Activated CD8-positive, alpha-beta memory T cell treated with anti-CD3 and anti-CD28 coated beads for 48 hours (primary cell): ENCODE data around the gene TIMM44.
"Not testable (repeated sequence)": the region's sequence is repeated elsewhere in the genome, so short reads cannot be mapped to it uniquely, and the experiment has no call there.

Experiments
- DNase-seq, 3 experiments: peaks; one replicate each; pipeline ENCODE4 v3.0.0-alpha.2; 2020; ENCODE audit warnings: low read depth in 2 of 3, low spot score in 2 of 3

TIMM44 gene

DNA sequence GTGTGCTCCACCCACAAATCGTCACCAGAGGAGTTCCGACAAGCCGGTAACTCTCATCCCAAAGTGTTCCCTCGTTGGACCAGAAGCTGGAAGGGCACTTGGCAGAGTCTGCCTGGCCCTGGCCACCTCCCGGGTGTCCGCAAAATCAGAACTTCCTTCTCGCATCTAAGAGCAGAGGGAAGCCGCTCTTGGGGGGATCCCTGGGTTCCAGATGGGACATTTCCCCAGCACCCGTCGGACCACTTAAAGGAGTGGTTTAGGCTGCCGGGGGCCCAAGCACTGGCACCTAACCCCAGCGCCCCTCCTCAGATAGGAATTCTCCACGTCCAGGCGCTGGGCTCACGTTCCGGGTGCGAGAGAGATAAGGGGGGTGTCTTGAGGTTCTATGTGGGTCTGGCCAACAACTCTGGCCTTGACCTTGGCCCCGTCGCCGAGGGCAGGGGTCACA, 40.6 kb downstream of the TIMM44 start:
- no peak for DNase-seq

DNA sequence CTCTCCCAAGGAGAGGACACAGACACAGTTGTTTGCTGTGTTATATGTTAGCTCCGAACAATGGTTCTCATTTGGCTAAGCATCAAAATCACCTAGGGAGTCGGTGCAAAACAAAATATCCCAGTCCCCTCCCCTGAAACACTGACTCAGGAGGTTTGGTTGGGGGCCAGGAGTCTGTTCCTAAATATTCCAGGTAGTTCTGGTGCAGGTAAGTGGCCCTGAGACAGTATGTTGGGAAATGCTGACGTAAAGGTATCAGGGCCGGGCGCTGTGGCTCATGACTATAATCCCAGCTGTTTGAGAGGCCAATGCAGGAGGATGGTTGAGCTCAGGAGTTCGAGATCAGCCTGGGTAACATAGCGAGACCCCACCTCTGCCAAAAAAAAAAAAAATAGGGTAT, 42.1 kb downstream of the TIMM44 start:
- no peak for DNase-seq

DNA sequence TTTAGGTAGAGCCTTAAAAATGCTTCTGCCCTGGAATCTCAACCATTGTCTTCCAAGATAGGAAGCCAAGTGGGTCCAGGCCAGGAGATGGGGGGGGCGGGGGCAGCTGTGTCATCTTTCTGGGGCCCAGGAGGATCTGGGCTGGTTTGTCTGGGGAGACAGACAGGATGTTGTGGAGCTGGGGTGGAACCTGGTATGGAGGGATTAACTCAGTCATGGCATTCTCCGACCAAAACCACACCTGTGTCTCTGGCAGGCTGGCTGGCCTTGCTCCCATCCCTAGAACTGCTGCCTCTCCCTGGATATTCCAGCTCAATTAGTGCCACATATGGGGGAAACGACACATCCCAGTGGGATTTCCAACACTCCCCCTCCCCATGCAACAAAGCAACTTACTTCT, 42.5 kb downstream of the TIMM44 start:
- DNase-seq: no peak

DNA sequence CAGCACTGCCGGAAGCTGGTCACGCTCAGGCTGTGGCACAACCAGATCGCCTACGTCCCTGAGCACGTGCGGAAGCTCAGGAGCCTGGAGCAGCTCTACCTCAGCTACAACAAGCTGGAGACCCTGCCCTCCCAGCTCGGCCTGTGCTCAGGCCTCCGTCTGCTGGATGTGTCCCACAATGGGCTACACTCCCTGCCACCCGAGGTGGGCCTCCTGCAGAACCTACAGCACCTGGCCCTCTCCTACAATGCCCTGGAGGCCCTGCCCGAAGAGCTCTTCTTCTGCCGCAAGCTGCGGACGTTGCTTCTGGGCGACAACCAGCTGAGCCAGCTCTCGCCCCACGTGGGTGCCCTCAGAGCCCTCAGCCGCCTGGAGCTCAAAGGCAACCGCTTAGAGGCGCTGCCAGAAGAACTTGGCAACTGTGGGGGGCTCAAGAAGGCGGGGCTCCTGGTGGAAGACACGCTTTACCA, 43.0 kb downstream of the TIMM44 start:
- DNase-seq: no peak

DNA sequence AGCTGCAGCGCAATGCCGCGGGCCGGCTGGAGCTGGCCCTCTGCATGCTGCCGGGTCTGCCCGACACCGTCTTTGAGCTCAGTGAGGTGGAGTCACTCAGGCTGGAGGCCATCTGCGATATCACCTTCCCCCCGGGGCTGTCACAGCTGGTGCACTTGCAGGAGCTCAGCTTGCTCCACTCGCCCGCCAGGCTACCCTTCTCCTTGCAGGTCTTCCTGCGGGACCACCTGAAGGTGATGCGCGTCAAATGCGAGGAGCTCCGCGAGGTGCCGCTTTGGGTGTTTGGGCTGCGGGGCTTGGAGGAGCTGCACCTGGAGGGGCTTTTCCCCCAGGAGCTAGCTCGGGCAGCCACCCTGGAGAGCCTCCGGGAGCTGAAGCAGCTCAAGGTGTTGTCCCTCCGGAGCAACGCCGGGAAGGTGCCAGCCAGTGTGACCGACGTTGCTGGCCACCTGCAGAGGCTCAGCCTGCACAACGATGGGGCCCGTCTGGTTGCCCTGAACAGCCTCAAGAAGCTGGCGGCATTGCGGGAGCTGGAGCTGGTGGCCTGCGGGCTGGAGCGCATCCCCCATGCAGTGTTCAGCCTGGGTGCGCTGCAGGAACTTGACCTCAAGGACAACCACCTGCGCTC, 43.6 kb downstream of the TIMM44 start:
- no peak for DNase-seq

DNA sequence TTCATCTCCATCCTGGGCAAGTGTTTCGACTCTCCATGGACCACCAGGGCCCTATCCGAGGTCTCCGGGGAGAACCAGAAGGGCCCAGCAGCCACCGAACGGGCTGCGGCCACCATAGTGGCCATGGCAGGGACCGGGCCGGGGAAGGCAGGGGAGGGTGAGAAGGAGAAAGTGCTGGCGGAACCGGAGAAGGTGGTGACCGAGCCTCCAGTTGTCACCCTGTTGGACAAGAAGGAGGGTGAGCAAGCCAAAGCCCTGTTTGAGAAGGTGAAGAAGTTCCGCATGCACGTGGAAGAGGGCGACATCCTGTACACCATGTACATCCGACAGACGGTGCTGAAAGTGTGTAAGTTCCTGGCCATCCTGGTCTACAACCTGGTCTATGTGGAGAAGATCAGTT, 44.5 kb downstream of the TIMM44 start:
- DNase-seq: no peak

DNA sequence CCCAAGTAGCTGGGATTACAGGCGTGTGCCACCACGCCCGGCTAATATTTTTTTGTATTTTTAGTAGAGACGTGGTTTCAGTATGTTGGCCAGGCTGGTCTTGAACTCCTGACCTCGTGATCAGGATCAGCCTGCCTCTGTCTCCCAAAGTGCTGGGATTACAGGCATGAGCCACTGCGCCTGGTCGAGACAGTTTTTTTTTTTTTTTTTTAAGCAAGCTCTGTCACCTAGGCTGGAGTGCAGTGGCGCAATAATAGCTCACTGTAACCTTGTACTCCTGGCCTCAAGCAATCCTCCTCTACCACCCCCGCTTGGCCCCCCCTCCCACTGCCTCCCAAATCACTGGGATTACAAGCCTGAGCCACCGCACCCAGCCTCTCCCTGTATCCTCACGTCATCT, 46.2 kb downstream of the TIMM44 start:
- DNase-seq: no peak

DNA sequence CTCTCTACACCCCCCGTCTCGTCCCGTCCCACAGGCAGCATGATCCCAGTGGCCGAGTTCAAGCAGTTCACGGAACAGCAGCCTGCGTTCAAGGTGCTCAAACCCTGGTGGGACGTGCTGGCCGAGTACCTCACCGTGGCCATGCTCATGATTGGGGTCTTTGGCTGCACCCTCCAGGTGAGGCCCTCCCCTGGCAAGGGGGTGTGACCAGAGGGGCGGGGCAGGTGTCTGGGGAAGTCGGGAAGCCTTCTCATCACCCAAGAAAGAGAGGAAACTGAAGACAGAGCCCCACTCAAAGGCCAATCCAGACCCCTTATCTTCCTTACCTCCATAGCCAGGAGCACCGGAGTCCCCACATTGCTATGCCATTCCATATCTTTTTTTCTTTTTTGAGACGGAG, 47.9 kb downstream of the TIMM44 start:
- no peak for DNase-seq

DNA sequence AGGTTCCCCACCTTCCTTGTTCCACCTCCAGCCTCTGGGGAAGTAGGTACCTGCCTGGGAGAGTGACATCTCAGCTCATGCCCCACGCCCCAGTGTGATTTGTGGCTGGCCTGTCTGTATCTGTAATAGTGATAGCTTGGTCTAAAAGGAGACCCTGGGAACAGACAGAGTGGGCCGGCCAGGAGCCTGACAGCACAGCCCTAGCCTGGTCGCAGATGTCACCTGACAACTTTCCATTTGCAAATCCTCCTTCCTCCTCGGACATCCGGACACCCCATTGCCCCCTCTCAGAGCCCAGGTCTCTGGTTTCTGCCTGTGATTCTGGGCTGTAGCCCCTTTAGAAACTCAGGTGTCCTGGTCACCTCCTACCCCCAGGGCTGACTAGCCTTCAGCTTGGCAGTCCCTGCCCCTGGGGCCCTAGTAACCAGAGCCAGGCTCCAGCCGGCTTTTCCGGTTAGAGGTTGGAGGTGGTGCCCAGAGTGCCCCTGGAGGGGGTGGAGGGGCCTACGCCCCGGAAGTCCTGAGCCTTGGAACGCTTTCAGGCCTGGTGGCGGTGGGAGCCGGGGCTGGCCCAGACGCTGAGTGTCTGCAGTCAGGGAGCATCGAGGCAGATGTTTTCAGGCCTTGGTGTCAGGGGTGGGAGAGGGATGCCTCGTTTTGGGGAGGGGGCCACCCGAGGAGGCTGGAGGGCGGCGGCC, 48.7 kb downstream of the TIMM44 start:
- no peak for DNase-seq

DNA sequence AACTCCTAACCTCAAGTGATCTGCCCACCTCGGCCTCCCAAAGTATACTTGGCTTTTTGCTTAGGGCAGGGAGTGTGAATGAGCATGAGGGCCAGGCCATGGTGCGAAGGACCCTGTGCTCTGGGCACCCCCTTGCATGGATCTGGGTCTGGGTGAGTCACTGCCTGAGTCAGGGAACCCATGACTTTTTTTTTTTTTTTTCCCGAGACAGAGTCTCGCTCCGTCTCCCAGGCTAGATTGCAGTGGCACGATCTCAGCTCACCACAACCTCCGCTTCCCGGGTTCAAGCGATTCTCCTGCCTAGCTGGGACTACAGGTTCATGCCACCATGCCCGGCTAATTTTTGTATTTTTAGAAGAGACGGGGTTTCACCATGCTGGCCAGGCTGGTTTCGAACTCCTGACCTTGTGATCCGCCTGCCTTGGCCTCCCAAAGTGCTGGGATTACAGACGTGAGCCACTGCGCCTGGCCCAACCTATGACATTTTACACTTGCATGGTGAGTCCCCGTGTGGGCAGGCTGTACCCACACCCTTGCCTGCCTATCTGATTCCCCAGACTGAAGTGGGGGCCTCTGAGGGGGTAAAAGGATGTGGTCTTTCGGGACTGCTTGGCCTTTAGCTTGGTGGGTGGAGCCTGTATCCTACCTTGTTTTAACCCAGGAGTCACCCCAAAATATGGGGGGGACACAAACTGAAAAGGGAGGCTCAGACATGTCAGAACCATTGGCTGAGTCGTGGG, 49.9 kb downstream of the TIMM44 start:
- DNase-seq: not testable (repeated sequence)

DNA sequence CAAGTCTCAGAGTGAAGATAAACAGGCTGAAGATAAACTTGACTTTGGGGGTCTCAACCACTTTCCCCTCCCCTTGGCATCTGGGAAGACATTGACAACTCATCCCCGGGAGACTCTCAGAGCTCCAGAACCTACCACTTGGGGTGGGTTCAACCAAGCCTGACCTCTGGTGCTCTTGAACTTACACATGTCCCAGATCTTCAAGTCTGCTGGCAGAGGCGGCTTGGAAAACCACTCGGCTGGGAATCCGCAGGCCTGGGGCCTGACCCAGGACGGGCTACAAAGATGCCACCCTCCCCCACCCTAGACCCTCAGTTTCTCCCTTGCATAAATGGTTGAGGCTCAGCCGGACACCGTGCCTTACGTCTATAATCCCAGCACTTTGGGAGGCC, 54.6 kb downstream of the TIMM44 start:
- no peak for DNase-seq

DNA sequence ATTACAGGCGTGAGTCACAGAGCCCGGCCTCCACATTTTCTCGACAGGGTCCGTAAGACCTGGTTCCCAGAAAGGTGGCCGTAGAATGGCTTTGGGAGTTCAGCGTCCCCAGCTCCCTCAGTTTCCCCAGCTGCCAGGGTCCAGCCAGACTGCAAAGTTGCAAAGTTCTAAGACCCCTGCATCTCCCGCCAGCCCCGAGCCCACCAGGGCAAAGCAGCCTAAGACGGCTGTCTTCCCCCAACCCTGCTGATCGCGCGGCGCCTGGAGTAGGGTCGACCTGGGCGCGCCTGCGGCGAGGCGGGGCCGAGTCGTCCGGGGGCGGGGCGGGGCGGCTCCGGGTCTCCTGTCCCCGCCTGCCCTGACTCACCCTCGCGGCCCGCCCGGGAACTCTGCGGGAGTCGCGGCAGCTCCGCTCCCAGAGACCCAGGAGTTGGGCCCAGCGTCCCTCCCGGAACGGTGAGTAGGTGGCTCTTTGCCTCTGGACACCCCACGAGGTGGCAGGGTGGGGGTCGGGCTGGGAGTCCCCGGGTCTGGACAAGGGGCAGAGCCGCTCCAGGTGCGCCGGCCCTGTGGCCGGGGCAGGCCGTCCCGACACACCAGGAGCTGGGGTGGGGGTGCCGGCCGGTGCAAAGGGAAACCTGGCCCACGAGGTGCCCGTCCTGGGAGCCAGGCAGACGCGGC, 55.2 kb downstream of the TIMM44 start, which contains the start of gene LRRC8E:
Gene LRRC8E (plus strand): TSS at position 366 of the 681 bp plus-strand sequence. CDS start 7,094 bp downstream, outside the sequence.
- no peak for DNase-seq

DNA sequence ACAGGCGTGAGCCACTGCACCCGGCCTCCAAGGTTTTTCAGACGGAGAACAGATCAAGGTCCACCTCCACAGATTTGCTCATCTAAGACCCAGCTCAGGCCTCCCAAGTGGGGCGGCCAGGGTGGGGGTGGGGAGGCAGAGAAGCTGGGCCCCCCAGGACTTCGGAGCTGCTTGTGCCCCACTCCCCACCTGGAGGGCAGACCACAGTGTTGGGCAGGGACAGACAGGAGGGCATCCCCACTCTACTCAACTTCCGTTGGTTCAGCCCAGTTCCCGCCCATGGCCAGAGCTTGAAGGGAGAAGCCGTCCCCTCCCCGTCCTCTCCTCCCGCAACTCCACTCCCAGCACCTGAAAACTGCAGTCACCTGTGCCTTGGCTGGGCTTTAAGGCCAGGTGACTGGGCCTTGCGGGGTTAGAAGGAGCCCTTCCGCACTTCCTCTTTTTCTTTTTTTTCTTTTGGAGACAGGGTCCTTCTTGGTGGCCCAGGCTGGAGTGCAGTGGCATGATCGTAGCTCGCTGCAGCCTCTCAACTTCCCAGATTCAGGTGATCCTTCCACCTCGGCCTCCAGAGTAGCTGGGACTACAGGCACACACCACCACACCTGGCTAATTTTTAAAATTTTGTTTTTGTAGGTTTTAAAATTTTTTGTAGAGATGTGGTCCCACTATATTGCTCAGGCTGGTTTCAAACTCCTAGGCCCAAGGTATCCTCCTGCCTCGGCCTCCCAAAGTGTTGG, 55.9 kb downstream of the TIMM44 start:
- DNase-seq: no peak

DNA sequence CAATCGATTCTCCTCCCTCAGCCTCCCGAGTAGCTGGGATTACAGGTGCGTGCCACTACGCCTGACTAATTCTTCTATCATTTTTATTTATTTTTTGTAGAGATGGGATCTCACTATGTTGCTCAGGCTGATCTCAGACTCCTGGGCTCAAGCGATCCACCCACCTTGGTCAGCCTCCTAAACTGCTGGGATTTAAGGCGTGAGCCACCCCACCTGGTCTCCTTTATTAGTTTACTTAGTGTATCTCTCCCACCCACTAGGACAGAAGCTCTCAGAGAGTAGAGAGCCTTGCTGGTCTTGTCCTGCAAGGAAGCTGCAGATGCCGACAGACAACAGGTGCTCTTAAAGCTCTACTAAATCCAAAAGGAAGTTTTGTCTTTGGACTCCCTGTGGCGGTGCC, 57.6 kb downstream of the TIMM44 start:
- DNase-seq: no peak

DNA sequence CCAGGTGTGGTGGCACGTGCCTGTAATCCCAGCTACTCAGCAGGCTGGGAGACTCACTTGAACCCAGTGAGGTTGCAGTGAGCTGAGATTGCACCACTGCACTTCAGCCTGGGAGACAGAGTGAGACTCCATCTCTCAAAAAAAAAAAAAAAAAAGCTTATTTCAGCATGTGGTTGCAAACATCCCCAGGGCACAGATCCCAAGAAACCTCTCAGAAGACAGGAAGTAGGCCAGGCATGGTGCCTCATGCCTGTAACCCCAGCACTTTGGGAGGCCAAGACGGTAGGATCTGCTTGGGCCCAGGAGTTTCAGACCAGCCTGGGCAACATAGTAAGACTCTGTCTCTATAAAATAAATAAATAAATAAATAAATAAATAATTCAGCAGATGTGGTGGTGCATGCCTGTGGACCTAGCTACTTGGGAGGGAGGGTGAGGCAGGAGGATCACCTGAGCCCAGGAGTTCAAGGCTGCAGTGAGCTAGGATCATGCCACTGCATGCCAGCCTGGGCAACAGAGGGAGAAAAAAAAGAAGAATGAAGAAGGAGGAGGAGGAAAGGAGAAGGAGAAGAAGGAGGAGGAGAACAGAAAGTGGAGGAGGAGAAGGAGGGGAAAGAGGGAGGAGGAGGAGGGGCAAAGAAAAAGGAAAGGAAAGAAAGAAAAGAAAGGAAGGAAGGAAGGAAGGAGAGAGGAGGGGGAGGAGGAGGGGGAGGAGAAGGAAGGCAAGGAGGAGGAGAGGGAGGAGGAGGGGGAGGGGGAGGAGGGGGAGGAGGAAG, 59.5 kb downstream of the TIMM44 start:
- no peak for DNase-seq

DNA sequence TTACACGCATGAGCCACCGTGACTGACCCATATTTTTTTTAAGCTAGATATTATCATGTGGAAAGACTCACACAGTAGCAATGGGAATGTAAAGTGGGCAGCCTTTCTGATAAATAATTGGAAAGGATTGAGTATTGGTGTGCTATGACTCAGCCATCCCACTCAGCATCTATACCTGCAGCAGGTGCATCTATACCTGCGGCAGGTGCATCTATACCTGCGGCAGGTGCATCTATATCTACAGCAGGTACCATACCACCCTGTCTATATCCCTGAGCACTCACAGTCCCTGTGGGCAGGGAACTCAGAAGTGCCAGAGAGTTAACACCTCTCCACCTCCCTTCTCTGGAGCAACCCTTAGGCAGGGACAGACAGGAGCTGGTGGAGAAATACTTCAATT, 60.4 kb downstream of the TIMM44 start:
- DNase-seq: no peak

DNA sequence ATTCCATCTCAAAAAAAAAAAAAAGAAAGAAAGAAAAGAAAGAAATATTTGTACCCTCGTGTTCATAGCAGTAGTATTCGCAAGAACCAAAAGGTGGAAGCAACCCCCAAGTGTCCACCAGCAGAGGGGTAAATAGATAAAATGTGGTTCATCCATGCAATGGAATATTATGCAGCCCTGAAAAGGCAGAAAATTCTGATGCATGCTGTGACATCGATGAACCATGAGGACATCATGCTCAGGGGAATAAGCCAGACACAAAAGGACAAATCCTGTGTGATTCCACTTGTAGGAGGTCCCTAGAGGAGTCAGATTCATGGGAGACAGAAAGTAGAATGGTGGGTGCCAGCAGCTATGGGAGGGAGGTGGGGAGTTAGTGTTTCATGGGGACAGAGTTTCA, 61.6 kb downstream of the TIMM44 start:
- DNase-seq: no peak

DNA sequence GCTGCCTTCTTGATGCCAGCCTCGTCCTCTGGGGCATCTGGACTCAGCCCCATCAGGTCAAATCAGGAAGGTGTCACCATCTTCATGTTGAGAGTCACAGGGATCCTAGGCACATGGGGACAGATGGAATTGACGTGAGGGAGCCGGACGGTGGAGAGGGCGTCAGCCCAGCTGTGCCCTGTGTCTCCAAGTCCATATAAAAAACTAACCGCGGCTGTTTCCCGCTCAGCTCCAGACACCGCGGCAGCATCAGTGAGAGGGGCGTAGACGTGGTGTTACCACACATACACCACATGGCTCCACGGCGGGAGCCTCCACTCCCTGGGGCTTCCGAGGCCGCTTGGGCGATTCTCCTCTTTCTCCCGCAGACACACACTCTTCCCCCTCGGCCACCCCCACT, 63.6 kb downstream of the TIMM44 start:
- no peak for DNase-seq

DNA sequence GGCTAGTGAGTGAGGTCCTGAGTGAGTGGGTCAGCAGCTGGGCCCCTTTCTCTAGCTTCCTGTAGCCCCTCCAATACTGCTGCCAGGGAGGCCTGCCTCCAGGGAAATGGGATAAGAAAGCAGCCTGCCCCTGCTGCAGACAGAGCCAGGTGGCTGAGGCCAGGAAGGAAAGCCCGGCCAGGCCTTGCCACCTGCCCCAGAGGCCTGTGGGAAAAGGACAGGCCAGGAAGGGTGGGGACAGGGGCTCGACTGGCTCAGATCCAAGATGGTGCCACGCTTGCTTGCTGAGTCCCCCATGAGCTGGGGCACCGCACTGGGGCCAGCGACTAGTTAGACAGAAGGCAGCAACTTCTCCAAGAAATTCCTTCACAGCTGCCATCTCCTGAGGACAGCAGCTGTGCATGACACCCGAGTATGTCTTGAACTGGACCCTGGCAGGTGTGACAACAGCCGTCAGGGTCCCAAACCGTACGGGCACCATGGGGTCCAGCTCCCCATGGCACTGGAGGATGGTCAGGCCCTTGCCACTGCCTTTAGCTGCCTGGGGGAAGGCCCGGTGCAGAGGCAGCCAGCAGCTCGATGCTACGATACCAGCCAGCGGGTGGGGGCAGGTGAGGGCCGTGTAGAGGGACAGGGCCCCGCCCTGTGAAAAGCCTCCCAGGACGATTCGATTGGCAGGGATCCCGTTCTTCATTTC, 64.2 kb downstream of the TIMM44 start:
- DNase-seq: no peak
